Measurements from ENCODE around the gene AMACR.

GRCh38 chr5:34042321-34042720, 34.5 kb upstream of the AMACR start:
- TF ChIP-seq SP1 (IDR thresholded peaks at IDR 0.05) (no peak), FOXK2 (IDR thresholded peaks at IDR 0.05) (no peak), TARDBP (IDR thresholded peaks at IDR 0.05) (no peak), FOXM1 (IDR thresholded peaks at IDR 0.05; ENCODE audit: borderline replicate concordance) (no peak), LEF1 (IDR thresholded peaks at IDR 0.05; ENCODE audit: borderline replicate concordance) (no peak), BHLHE40 (IDR thresholded peaks at IDR 0.05; ENCODE audit: borderline replicate concordance) (no peak), NFRKB (IDR thresholded peaks at IDR 0.05) (no peak), HDGF (IDR thresholded peaks at IDR 0.05; ENCODE audit: borderline replicate concordance) (no peak), FOXA1 (IDR thresholded peaks at IDR 0.05) (no peak)
